NCI-H510A treated with DMSO at 0.1 percent for 48 hours (cell line): ENCODE results near the gene UNKL.
"Not testable (repeated sequence)": the region's sequence is repeated elsewhere in the genome, so short reads cannot be mapped to it uniquely, and the experiment has no call there.

Experiments used
- DNase-seq: peaks from one replicate; lab custom pipeline; 2025; lab: John Stamatoyannopoulos, UW

Gene UNKL

GRCh38 chr16:1338855-1339675, 75.4 kb downstream of the UNKL start:
- DNase-seq: no peak

- no peak for DNase-seq
Observed at GRCh38 chr16:1338119-1338730, 76.3 kb downstream of the UNKL start.

- no peak for DNase-seq
Observed at GRCh38 chr16:1337486-1337885, 77.0 kb downstream of the UNKL start.

- DNase-seq: no peak
Observed at GRCh38 chr16:1336619-1337018, 77.9 kb downstream of the UNKL start.

- DNase-seq: no peak
Observed at GRCh38 chr16:1335996-1336395, 78.5 kb downstream of the UNKL start.

- DNase-seq: no peak
Observed at GRCh38 chr16:1335211-1335971, 79.1 kb downstream of the UNKL start.

- no peak for DNase-seq
Observed at GRCh38 chr16:1334739-1335138, 79.8 kb downstream of the UNKL start.

- no peak for DNase-seq
Observed at GRCh38 chr16:1333854-1334700, 80.4 kb downstream of the UNKL start.

GRCh38 chr16:1333149-1333812, 81.2 kb downstream of the UNKL start, which contains the start of gene BAIAP3:
Gene BAIAP3, plus strand, starts transcription at chr16:1333645. Its CDS starts 4,905 bp downstream, at chr16:1338550.
- no peak for DNase-seq

GRCh38 chr16:1332618-1333148, 81.8 kb downstream of the UNKL start:
- DNase-seq: no peak

- DNase-seq: peak; percentile 71
Observed at GRCh38 chr16:1331712-1332617, 82.5 kb downstream of the UNKL start.

- DNase-seq: no peak
Observed at GRCh38 chr16:1330931-1331711, 83.4 kb downstream of the UNKL start.

- no peak for DNase-seq
Observed at GRCh38 chr16:1330260-1330914, 84.1 kb downstream of the UNKL start.

GRCh38 chr16:1328961-1329360, 85.5 kb downstream of the UNKL start:
- DNase-seq: not testable (repeated sequence)

- DNase-seq: not testable (repeated sequence)
Observed at GRCh38 chr16:1328136-1328535, 86.4 kb downstream of the UNKL start.

- DNase-seq: no peak
Observed at GRCh38 chr16:1327619-1327947, 86.9 kb downstream of the UNKL start.

GRCh38 chr16:1326946-1327618, 87.4 kb downstream of the UNKL start:
- DNase-seq: no peak

- DNase-seq: no peak
Observed at GRCh38 chr16:1326391-1326790, 88.1 kb downstream of the UNKL start.
